Measurements from ENCODE around the gene TMEM239.
A peak's percentile ranks its signal among the peaks of the same experiment; 100 is the strongest.
"Not testable (repeated sequence)": the region's sequence is repeated elsewhere in the genome, so short reads cannot be mapped to it uniquely, and the experiment has no call there.

The TMEM239 gene

GRCh38 chr20:2831206-2831605 is 15.0 kb downstream of the TMEM239 start:
- not testable (repeated sequence) for DNase-seq; H2BK5ac ChIP-seq (ENCODE audit: low read depth, low read length, poor library complexity, severe bottlenecking); H2AK5ac ChIP-seq (ENCODE audit: low read length, severe bottlenecking); H3K18ac ChIP-seq (ENCODE audit: low read depth in 1 of 2, low read length in 2 of 2); H3K4ac ChIP-seq (ENCODE audit: low read depth in 1 of 2, low read length in 2 of 2); H3K23ac ChIP-seq (ENCODE audit: low read length in 2 of 2); H2BK120ac ChIP-seq (ENCODE audit: low read depth, low read length); H2BK12ac ChIP-seq (ENCODE audit: low read length in 2 of 2); H3K9me3 ChIP-seq (ENCODE audit: control insufficient read depth, low read length); H3K79me1 ChIP-seq (replicated peaks; ENCODE audit: low read length, poor library complexity, severe bottlenecking); H3K4me2 ChIP-seq (ENCODE audit: low read length, poor library complexity, severe bottlenecking); H4K8ac ChIP-seq (ENCODE audit: low read length); H3K27ac ChIP-seq (ENCODE audit: low read length, poor library complexity, severe bottlenecking); H3K9ac ChIP-seq (ENCODE audit: low read length); H3K4me3 ChIP-seq (ENCODE audit: insufficient read depth in 1 of 2, low read depth in 1 of 2, low read length in 2 of 2); H3K14ac ChIP-seq (ENCODE audit: low read length in 2 of 2); H2BK15ac ChIP-seq (ENCODE audit: low read depth, poor library complexity, severe bottlenecking); H3K4me1 ChIP-seq (ENCODE audit: control insufficient read depth, insufficient read depth, low read depth, low read length); H3K27me3 ChIP-seq (ENCODE audit: control insufficient read depth in 1 of 2, insufficient read depth in 1 of 2, low read length in 2 of 2); H4K91ac ChIP-seq (ENCODE audit: low read length); H2AFZ ChIP-seq (ENCODE audit: low read depth, low read length)
- peaks cover 16 to 20% of the 10 kb centered on the region in 2 experiments for H3K36me3 ChIP-seq (ENCODE audit: control insufficient read depth in 1 of 2, insufficient read depth in 2 of 2, low read depth in 1 of 2, low read length in 2 of 2)
- WGBS, result 93% methylated on average over 7 of the region's 7 CpGs

- WGBS, result no CpG with 5 or more reads among the region's 1 CpG
- peaks cover 13% of the 10 kb centered on the region for H3K79me1 ChIP-seq (replicated peaks; ENCODE audit: low read length, poor library complexity, severe bottlenecking)
- H3K4me1 ChIP-seq (ENCODE audit: control insufficient read depth, insufficient read depth, low read depth, low read length), result peaks cover 2% of the 10 kb centered on the region
- no peak overlapping the region for H3K4me3 ChIP-seq (ENCODE audit: insufficient read depth in 1 of 2, low read depth in 1 of 2, low read length in 2 of 2)
- no peak overlapping the region for H3K9ac ChIP-seq (ENCODE audit: low read length)
- no peak overlapping the region for H4K91ac ChIP-seq (ENCODE audit: low read length)
- peaks cover 32 to 44% of the 10 kb centered on the region in 2 experiments for H3K36me3 ChIP-seq (ENCODE audit: control insufficient read depth in 1 of 2, insufficient read depth in 2 of 2, low read depth in 1 of 2, low read length in 2 of 2)
- no peak overlapping the region for H2BK120ac ChIP-seq (ENCODE audit: low read depth, low read length)
- no peaks in the 10 kb centered on the region for H3K9me3 ChIP-seq (ENCODE audit: control insufficient read depth, low read length)
- no peak overlapping the region for H3K27ac ChIP-seq (ENCODE audit: low read length, poor library complexity, severe bottlenecking)
- no peak overlapping the region for H4K8ac ChIP-seq (ENCODE audit: low read length)
- no peak overlapping the region for H2BK5ac ChIP-seq (ENCODE audit: low read depth, low read length, poor library complexity, severe bottlenecking)
- no peak overlapping the region for H2BK15ac ChIP-seq (ENCODE audit: low read depth, poor library complexity, severe bottlenecking)
- no peak overlapping the region for H2BK12ac ChIP-seq (ENCODE audit: low read length in 2 of 2)
- H3K18ac ChIP-seq (ENCODE audit: low read depth in 1 of 2, low read length in 2 of 2), result no peak overlapping the region
- H3K27me3 ChIP-seq (ENCODE audit: control insufficient read depth in 1 of 2, insufficient read depth in 1 of 2, low read length in 2 of 2), result peaks cover 0 to 7% of the 10 kb centered on the region in 2 experiments
- H3K4me2 ChIP-seq (ENCODE audit: low read length, poor library complexity, severe bottlenecking), result no peak overlapping the region
- no peak overlapping the region for H3K14ac ChIP-seq (ENCODE audit: low read length in 2 of 2)
- H2AFZ ChIP-seq (ENCODE audit: low read depth, low read length), result no peak overlapping the region
- no peak overlapping the region for H3K23ac ChIP-seq (ENCODE audit: low read length in 2 of 2)
- no peak overlapping the region for H3K4ac ChIP-seq (ENCODE audit: low read depth in 1 of 2, low read length in 2 of 2)
- no peak overlapping the region for H2AK5ac ChIP-seq (ENCODE audit: low read length, severe bottlenecking)
- DNase-seq, result no peak
Observed at GRCh38 chr20:2833761-2834160, 17.6 kb downstream of the TMEM239 start.

DNA sequence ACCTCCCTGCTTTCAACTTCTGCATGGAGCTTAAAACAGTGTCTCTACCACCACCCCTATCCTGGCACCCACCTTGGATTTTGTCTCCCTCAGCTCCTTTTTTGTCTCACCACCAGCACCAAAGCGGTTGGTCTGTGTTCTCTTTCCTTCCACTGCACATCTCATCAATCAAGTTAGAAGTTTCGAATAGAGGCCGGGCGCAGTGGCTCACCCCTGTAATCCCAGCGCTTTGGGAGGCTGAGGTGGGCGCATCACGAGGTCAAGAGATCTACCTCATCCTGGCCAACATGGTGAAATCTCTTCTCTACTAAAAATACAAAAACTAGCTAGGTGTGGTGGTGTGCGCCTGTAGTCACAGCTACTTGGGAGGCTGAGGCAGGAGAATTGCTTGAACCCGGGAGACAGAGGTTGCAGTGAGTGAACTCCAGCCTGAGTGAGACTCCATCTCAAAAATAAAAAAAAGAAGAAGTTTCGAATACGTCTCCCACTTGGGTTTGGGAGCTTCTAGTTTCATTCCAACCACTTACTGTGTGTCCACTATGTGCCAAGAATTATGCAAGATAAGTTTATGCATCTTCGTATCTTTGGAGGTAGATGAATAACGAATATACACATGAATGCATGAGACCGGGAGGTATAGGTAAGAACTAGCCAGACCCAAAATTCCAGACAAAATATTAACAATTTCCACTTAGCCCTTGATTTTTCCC is 18.4 kb downstream of the TMEM239 start:
- Histone ChIP-seq H2BK12ac (ENCODE audit: low read length in 2 of 2) (no peak overlapping the region), H4K91ac (ENCODE audit: low read length) (no peak overlapping the region), H2BK120ac (ENCODE audit: low read depth, low read length) (no peak overlapping the region), H3K4me3 (ENCODE audit: insufficient read depth in 1 of 2, low read depth in 1 of 2, low read length in 2 of 2) (no peak overlapping the region), H3K9me3 (ENCODE audit: control insufficient read depth, low read length) (no peaks in the 10 kb centered on the region), H3K4me1 (ENCODE audit: control insufficient read depth, insufficient read depth, low read depth, low read length) (peaks cover 2% of the 10 kb centered on the region), H3K14ac (ENCODE audit: low read length in 2 of 2) (no peak overlapping the region), H2BK15ac (ENCODE audit: low read depth, poor library complexity, severe bottlenecking) (no peak overlapping the region), H3K79me1 (replicated peaks; ENCODE audit: low read length, poor library complexity, severe bottlenecking) (peaks cover 19% of the 10 kb centered on the region), H4K8ac (ENCODE audit: low read length) (no peak overlapping the region), H3K4me2 (ENCODE audit: low read length, poor library complexity, severe bottlenecking) (no peak overlapping the region), H3K27me3 (ENCODE audit: control insufficient read depth in 1 of 2, insufficient read depth in 1 of 2, low read length in 2 of 2) (peaks cover 0 to 3% of the 10 kb centered on the region in 2 experiments), H3K9ac (ENCODE audit: low read length) (no peak overlapping the region), H2AFZ (ENCODE audit: low read depth, low read length) (no peak overlapping the region), H3K27ac (ENCODE audit: low read length, poor library complexity, severe bottlenecking) (no peak overlapping the region), H2BK5ac (ENCODE audit: low read depth, low read length, poor library complexity, severe bottlenecking) (no peak overlapping the region), H3K4ac (ENCODE audit: low read depth in 1 of 2, low read length in 2 of 2) (no peak overlapping the region), H3K23ac (ENCODE audit: low read length in 2 of 2) (no peak overlapping the region), H2AK5ac (ENCODE audit: low read length, severe bottlenecking) (no peak overlapping the region), H3K36me3 (ENCODE audit: control insufficient read depth in 1 of 2, insufficient read depth in 2 of 2, low read depth in 1 of 2, low read length in 2 of 2) (peaks cover 36 to 48% of the 10 kb centered on the region in 2 experiments), H3K18ac (ENCODE audit: low read depth in 1 of 2, low read length in 2 of 2) (no peak overlapping the region)
- DNase-seq, result no peak
- 94% methylated on average over 8 of the region's 14 CpGs for WGBS

DNA sequence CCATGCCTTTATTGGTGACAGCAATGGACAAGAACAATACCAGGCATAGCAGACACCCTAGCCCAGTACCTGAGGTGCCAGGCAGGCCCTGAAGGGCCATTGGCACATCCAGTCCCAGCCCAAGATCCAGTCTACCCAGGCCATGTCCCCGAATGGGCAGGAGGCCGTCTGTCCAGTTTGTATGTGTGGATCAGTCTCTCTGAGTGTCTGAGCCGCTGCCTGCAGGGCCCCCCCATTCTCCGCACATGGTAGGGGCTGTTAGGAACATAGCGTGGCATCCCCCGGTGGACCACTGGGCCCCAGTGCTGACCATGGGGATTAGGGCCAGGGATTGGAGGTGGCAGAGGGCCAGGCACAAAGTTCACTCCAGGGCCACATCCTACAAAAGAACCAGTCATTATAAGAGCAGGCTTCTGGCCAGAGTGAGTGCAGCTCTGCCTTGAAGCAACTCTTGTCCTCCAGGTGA is 19.2 kb downstream of the TMEM239 start:
- Histone ChIP-seq H3K9me3 (ENCODE audit: control insufficient read depth, low read length) (no peaks in the 10 kb centered on the region), H2BK120ac (ENCODE audit: low read depth, low read length) (no peak overlapping the region), H3K14ac (ENCODE audit: low read length in 2 of 2) (no peak overlapping the region), H2BK15ac (ENCODE audit: low read depth, poor library complexity, severe bottlenecking) (no peak overlapping the region), H3K9ac (ENCODE audit: low read length) (no peak overlapping the region), H3K4me1 (ENCODE audit: control insufficient read depth, insufficient read depth, low read depth, low read length) (peaks cover 9% of the 10 kb centered on the region), H3K79me1 (replicated peaks; ENCODE audit: low read length, poor library complexity, severe bottlenecking) (peaks cover 27% of the 10 kb centered on the region), H3K4me3 (ENCODE audit: insufficient read depth in 1 of 2, low read depth in 1 of 2, low read length in 2 of 2) (no peak overlapping the region), H3K36me3 (ENCODE audit: control insufficient read depth in 1 of 2, insufficient read depth in 2 of 2, low read depth in 1 of 2, low read length in 2 of 2) (peaks cover 36 to 48% of the 10 kb centered on the region in 2 experiments), H2AK5ac (ENCODE audit: low read length, severe bottlenecking) (no peak overlapping the region), H2AFZ (ENCODE audit: low read depth, low read length) (no peak overlapping the region), H3K4me2 (ENCODE audit: low read length, poor library complexity, severe bottlenecking) (no peak overlapping the region), H3K4ac (ENCODE audit: low read depth in 1 of 2, low read length in 2 of 2) (no peak overlapping the region), H3K27me3 (ENCODE audit: control insufficient read depth in 1 of 2, insufficient read depth in 1 of 2, low read length in 2 of 2) (no peaks in the 10 kb centered on the region), H3K18ac (ENCODE audit: low read depth in 1 of 2, low read length in 2 of 2) (no peak overlapping the region), H4K91ac (ENCODE audit: low read length) (no peak overlapping the region), H3K27ac (ENCODE audit: low read length, poor library complexity, severe bottlenecking) (no peak overlapping the region), H4K8ac (ENCODE audit: low read length) (peak overlapping the region; percentile 36), H3K23ac (ENCODE audit: low read length in 2 of 2) (no peak overlapping the region), H2BK5ac (ENCODE audit: low read depth, low read length, poor library complexity, severe bottlenecking) (no peak overlapping the region), H2BK12ac (ENCODE audit: low read length in 2 of 2) (no peak overlapping the region)
- DNase-seq, result no peak
- WGBS, result 99% methylated on average over 6 of the region's 6 CpGs

Data from mesenchymal stem cell (in vitro differentiated cells and primary cell).